Transverse colon (tissue), 4 donors: ENCODE results near the gene LSMEM2.

Source experiments
- EP300 ChIP-seq: sonication (generic); formaldehyde crosslinking; IDR thresholded peaks from one replicate; pipeline ENCODE4 v1.6.1; 2017; ENCODE audit warnings: antibody characterized with exemption, low read depth
- POLR2A ChIP-seq: fragments of 450-650 bp; IDR thresholded peaks from one replicate; pipeline ENCODE4 v1.6.1; 2016; ENCODE audit warnings: antibody characterized with exemption, mild to moderate bottlenecking, moderate library complexity
- POLR2AphosphoS5 ChIP-seq, 3 donors: sonication (generic); formaldehyde crosslinking; IDR thresholded peaks; one replicate each; pipeline ENCODE4 v1.6.1; 2016; ENCODE audit warnings: antibody characterized with exemption in 3 of 3
- TF ChIP-seq, protein P1 (sequence below), 5 experiments: fragments of 200-600 bp in 3 of 5; fragments of 450-650 bp in 2 of 5; sonication (generic) in 3 of 5; IDR thresholded peaks; 1 replicate in 2 of 5; 2 replicates in 3 of 5; pipeline ENCODE4 v1.5.1; 2016 to 2017; ENCODE audit warnings: antibody characterized with exemption in 5 of 5, inconsistent platforms in 3 of 5, mild to moderate bottlenecking in 2 of 5, moderate library complexity in 1 of 5

DNA sequence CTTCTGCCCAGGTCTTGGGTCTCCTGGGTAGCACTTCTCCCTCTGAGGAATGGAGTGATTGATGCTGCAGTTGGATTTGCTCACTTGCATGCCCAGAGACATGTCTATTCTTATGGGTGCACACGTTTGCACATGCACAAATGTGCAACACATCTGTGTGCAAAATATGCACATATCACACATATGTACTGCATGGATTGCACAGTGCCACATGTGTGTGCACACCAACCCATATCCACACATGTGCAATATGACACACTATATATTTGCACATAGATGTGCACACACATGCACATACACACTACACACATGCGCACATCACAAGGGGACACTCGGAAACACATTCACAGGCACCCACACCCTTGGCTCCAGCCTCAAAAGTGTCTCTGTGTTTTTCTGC, 10.6 kb upstream of the LSMEM2 start:
- TF ChIP-seq, protein P1, sequence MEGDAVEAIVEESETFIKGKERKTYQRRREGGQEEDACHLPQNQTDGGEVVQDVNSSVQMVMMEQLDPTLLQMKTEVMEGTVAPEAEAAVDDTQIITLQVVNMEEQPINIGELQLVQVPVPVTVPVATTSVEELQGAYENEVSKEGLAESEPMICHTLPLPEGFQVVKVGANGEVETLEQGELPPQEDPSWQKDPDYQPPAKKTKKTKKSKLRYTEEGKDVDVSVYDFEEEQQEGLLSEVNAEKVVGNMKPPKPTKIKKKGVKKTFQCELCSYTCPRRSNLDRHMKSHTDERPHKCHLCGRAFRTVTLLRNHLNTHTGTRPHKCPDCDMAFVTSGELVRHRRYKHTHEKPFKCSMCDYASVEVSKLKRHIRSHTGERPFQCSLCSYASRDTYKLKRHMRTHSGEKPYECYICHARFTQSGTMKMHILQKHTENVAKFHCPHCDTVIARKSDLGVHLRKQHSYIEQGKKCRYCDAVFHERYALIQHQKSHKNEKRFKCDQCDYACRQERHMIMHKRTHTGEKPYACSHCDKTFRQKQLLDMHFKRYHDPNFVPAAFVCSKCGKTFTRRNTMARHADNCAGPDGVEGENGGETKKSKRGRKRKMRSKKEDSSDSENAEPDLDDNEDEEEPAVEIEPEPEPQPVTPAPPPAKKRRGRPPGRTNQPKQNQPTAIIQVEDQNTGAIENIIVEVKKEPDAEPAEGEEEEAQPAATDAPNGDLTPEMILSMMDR (IDR thresholded peaks at IDR 0.05), result no peak
- TF ChIP-seq EP300 (no peak), POLR2A (no peak), POLR2AphosphoS5 (IDR thresholded peaks at IDR 0.05) (no peak)
